OCI-M2 (cell line): Measurements from ENCODE around the gene ERC2.

ENCODE experiments used
- DNase-seq: peaks from one replicate; lab custom pipeline; 2025; ENCODE audit not compliant: unreplicated experiment; lab: John Stamatoyannopoulos, UW

The ERC2 gene

DNA sequence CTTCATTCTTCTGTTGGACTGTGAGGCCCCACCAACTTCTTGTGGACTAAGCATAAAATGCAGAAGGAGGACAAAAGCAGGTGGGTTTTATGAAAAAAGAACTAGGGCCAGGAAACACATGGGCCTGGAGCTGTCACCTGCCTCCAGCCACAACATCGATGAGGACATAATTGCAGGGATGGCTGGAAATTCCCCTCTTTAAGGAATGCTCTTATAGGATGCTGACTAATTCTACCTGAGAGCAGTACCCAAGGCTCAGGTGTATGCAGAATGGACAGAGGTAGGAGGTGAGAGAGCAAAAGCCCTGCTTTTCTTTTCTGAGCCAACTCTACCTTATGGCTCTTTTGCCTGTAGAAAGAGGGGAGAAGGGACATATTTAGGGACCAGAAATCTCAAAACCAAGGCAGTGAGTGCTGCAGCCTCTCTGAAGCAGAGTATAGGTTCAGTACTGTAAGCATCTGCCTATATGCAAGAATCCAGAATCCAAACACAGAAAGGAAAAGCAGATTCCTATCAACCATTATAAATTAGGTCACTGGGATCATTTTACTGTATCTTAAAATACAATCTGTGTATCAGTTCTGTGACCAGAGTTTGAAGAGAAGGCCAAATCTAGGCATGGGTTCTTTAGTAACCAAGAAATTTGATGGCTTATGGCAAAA lies 775.8 kb downstream of the ERC2 start:
- DNase-seq = no peak

DNA sequence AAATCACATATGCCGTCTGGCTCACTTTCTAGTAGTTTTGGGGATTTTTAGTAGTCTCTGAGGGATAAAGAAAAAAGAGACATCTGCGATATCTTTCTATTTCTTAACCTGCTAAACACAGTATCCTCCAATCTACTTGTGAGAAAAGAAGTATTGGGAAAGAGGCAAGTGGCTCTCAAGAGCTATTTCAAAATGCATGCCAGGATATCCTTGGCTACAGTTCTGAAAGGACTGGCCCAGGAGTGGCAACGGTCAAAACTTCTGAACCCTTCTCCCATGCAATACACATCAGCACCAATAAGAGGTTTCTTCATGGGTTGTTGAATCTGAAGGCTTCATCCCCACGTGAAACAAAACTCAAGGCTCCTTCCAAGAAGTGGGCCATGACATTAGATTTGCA lies 777.1 kb downstream of the ERC2 start:
- no peak for DNase-seq

DNA sequence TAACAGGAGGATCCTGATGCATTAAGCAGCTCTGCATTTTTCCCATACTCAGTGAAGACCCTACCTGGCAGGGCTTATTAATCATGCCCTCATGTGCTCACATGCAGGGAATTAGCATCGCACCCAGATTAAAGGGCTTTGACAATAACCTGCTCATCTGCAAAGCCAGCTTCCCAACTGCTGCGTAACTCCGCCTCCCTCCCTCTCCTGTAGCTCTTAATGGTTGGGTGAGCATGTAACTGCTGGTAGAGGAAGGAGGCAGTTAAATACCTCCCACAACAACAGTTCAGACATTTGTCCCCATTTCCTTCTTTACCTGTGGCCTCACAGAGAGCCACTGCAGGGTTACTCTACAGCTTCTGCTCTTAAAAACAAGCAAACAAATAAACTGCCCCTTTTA lies 777.5 kb downstream of the ERC2 start:
- no peak for DNase-seq

DNA sequence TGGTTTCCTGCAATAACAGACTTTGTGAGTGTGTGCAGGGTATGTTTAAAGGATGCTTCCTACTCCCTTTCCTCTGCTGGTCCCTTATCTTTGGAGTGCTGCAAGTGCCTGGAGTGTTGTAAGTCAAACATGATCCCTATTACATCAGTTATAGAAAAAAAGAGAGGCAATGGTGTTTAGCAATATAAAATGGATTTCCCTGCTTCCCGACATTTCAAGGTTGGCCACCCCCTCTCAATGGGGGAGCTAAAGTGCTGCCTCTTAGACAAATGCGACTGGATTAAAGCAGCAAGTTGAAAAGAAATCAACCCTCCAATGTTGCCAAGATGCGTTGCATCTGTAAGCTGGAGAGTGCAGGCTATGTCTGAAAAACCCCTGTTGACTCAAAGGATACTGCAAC lies 778.1 kb downstream of the ERC2 start:
- no peak for DNase-seq

DNA sequence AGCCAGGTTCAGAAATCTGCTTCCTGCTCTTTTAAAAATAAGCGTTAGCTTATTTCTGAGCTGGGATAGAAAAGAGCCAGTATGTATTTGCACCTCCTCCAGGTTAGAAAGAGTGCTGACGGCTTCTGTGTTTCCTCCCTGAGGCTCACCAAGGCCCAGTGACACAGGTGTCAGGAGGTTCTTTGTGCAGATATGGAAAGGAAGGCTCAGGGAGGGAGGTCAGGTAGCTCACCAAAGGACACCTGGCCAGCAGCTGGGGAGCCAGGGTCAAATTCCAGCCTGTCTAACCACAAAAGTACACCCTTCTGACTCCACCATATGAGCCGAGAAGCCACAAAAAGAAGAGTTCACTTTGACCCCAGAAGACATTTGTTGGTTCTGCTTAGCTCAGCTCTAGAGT lies 780.1 kb downstream of the ERC2 start:
- DNase-seq = no peak

DNA sequence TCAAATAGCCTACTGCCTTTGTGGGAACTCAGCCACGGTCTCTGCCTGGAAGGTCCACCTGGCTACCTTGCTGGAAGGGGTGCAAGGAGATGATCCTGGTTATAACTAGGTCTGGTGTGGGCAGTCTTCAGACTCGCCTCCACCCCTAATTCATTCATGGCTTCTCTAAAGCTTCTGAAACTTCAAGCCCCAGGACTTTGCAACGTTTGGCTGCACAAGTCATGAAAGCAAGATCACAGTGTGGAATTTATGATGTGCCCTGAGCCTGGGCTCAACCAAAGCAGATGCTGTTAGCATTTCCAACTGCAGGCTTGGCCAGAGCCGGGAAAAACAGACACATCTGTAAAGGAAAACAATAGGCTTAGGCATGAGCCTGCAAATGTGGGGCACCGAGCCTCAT lies 780.7 kb downstream of the ERC2 start:
- no peak for DNase-seq

DNA sequence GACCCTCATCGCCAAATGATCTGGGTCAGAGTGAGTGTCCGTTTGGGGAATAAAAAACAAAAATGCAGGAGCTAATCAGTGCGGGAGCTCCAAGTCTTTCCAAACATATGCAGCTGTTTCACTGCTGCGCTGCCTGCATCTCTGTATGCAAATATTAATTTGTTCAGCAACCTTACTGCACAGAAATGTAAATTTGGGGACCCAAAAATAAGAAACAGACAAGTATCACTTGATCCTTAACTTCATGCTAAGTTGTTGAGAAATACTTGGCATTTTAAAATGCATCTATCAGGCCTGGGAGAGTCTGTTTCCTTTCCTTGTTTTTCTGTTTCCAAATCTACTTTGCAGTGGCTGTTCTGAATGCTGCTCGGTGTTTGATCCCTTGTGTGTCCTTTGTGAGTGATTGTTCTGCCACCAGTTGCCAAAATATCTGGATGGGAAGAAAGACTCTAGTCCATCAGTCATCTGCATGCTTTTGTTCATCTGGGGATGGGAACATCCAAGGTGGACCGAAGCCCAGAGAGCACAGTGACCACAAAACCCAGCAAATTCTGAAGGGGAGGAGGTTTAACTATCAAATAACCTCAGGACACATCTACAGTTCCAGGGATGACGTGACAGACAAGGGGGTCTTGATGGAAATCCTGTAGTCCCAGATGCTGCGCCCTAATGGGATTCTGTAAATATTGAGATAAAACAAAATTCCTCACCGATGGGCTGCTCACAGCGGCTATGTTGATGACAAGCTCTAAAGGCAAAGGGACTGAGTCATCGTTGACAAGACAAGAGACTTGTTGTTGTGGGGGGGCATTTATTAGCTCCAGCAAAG lies 781.6 kb downstream of the ERC2 start:
- DNase-seq = no peak

DNA sequence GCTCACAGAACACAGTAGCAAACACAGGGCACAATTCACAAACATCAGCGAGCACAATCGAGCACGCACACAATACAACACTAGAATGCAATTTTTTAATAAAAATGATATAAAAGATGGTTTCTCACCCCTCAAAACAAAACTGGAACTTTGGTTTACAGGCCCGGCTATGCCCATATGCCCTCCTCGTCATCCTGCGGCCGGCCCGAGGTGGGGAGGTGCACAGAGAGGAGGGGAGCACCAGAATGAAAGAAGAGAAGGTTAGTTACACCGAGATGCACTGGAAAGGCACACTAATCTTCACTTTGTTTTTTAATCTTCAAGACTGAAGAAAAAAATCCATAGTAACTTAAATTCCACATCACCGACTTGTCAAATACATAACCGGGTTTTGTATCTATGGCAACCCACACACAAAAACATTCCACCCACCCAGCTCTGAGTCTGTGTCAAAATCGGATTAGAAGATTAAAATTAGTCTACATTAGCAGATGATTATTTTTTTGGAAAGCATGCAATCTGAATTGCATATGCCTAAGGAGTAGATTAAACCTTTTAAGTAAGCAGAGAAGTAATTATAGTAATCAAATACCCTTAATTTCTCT lies 784.5 kb downstream of the ERC2 start:
- DNase-seq = no peak

DNA sequence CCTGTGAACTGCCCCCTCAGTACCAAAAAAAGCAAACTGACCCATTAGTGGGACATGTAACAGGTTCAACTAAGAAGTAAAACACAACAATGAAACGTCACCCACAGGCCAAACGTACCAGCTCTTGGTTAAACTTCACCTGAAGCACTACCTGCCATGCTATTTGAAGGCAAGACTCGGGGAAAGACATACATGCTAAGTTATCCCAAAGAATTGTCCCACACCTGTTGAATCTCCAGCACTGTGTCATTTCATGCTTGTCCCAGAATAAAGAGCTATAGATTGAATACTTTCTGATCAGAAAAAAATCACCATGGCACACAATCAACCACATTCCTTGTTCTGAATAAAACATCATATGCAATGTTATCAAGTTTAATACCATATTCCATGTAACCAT lies 785.8 kb downstream of the ERC2 start:
- DNase-seq = no peak

DNA sequence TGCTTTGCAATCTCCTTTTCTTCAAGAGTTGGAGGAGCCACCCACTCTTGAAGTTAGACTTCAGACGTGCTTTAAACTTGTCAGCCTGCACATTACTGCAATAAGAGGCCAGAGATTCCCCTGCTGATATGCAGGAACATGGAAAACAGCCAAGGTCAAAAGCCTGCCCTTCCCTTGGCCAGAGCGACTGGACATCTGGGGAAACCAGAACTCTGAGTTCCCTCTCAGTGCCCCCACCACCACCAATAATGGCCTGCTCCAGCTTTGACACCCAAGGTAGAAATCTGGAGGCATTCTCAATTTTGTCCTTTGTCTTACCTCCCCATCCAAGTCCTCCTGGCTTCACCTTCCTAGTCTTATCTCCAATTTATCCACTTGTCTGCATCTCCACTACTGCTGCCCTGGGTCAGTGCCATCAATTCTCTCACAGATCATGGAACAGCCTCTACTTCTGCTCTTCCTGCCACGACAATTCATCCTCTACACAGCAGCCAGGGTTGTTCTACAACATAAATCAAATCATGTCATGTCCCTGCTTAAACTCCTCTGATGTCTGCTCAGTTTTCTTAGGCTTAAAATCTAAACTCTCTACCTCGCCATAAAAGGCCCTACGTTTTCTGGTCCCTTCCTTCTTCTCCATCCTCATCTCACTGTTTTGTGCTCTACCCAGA lies 789.6 kb downstream of the ERC2 start:
- no peak for DNase-seq

DNA sequence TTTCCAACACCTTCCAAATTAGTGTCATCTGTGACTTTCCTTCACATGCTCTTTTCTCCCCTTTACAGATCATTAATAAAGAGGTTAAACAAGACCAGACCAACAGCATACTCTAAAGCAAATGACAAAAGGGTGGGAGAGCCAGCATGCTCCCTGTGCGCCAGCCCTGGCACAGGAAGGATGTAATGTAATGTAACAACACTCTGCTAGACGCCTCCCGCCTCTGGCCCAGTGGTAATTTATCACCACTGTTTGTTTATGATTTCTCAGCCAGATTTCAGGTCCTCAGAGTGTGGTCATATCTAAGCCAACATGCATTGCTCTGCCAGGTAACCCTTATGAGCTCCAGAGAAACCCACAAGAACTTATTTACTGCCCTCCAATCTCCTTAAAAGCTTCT lies 791.6 kb downstream of the ERC2 start:
- no peak for DNase-seq

DNA sequence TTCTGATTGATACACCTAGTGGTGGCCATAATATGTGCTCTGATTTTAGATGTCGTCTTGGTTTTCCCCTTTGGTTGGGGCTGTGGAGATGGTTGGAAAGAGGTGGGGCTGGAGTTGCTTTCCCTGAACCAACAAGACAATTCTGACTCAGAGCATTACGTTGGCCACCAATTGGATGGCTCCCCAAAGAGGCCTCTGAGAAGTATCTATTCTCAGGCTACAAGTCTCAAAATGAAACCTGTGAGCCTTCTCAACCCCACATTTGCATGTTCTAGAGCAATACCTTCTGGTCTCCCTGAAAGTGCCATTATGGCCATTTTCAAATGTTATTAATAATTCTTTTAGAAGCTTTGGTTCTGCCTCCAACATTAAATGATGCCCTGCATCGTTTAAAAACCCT lies 792.8 kb downstream of the ERC2 start:
- no peak for DNase-seq

DNA sequence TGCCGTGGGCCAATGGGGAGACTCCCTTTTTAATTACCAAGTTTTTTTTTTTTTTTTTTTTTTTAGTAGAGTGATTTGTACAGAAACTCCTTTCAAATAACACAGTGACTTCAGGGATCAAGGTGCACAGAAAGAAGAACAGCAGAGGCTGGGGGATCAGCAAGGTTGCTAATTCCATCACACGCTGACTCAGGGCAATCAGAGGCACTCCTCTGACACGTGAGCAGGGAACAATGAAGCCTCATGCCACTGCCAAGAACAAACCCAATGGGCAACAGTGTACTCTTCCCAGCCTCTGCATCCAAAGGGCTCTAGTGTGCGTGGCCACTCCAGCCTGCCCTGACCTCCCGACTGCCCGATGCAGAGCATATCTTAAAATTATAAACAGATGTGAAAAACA lies 794.5 kb downstream of the ERC2 start:
- no peak for DNase-seq

DNA sequence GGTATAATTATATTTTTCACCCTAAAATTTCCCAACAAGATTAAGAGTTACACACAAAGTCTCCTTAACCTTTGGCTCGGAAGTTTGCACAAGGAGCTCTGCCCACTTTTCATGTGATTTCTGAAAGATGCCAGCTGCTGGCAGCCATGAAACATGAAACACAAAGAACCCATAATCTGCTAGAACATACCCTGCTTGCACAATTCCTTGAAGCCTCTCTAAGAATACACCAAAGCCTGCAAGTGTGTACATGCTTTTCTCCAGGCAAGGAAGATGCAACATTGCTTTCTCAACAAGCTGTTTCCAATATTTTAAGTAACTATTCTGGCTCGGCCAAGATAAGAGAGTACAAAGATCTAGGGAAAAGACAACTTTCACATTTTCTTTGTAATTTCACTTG lies 799.1 kb downstream of the ERC2 start:
- no peak for DNase-seq

DNA sequence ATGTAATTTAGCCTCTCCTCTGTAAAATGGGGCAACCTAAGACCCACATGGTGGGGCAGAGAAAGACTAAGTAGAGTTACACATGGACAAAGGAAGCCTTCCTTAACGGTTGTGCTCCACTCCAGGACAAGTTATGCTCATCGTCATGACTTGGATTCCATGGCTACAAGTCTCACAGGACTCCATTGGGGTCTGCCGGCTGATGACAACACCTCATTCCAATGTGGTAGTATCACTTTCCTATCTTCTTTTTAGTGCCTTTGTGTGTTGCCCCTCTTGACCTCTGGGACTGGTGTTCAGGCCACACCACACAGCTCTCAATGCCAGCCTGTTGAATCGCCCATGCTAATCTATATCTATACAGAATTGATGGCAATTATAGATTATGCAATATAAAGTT lies 799.9 kb downstream of the ERC2 start:
- no peak for DNase-seq

DNA sequence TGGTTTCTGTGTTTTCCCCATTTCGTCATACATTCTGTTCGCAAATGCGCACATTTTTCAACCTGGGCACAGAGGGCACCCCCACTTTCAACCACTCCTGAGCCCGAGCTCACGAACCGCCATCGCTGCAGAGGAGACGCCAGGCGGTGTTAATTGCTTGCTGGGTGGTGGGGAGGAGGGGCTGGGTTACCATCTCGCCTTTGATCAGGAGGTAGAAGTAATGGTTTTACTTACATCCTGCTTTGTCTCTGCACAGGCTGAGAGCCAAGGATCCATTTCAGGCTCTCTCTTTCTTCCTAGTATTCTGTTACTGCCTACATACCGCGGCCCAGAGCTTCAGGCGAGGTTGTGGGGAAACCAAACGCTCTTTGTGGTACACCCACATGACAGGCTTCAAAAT lies 803.9 kb downstream of the ERC2 start:
- no peak for DNase-seq

DNA sequence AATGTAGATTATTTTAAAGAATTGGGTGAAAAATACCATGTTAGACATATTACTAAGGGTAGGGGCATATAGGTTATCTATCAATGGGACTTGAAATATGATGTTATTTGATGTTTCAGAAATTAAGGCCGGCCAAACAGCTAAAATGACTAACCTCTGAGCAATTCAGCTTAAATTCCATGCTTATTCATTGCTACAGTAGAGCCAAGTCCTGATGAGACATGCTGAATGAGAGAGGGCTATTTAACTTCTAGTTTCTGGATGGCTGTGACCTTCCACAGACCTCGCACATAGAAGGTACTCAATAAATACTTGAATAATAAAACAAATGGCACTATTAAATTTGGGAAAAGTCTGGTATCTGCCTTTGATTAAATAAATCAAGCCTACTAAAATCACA lies 805.6 kb downstream of the ERC2 start:
- DNase-seq = no peak

DNA sequence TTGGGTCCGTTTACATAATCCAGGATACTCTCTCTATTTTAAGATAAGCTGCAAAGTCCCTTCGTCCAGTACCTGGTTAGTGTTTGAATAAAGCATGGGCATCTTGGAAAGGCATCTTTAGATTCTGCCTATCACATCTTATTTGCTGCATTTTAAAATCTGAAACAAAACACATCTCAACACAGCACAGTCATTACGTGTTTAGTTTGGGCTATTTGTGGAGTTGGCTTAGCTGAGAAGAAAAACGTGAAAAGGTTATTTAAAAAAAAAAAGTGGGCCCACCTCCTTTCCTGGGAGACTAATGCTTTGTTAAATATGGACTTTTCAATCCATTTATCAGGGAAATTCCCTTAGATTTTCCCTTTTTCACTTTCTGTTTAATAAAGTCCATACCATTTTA lies 806.7 kb downstream of the ERC2 start:
- no peak for DNase-seq

DNA sequence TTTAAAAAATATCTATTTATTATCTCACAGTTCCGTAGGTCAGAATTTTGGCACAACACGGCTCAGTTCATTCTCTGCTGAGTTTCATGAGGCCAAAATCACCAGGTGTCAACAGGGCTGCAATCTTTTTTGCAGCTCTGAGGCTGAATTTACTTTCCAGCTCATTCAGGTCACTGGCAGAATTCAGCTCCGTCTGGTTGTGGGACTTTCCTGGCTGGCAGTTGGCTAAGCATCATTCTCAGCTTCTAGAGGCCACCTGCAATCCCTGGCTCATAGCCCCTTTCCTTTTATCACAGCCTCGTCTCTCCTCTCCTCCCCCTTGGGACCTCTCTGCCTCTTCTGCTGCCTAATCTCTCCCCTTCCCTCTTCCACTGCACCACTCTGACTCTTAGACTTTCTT lies 807.1 kb downstream of the ERC2 start:
- DNase-seq = no peak

DNA sequence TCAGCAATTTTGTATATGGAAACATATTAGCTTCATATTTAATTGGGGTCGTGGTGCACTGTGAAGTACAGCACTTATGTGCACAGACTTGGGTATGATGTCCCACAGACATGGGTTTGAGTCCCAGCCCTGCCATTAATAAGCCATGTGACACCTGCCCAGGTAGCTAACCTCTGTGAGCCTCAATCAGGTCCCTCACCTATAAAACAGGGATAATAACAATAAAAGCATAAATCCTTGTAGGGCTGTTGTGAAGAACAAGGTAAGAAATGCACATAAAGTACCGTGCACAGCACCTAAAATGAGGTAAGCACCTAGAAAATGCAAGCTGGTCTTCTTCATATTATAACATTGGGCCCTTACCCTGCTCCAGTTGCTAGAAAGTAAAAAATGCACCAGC lies 807.6 kb downstream of the ERC2 start:
- no peak for DNase-seq

DNA sequence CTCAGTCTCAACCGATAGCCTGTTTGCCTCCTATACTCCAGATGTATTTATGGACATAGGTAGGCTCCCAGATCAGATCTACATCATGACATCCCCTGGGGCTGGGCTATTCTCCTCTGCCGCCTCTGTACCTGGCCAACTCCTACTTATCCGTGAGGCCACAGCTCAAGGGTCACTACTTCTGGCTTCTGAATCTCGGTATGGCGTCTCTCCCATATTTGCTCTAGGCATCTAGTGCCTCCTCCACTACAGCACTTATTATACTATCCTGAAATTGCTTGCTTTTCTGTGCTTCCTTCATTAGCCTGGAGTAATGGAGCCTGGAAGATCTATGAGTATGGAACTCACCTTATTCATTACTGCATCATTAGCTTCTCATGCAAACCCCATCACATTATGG lies 808.6 kb downstream of the ERC2 start:
- no peak for DNase-seq
